ENCODE data around the gene SLC25A41.

DNA sequence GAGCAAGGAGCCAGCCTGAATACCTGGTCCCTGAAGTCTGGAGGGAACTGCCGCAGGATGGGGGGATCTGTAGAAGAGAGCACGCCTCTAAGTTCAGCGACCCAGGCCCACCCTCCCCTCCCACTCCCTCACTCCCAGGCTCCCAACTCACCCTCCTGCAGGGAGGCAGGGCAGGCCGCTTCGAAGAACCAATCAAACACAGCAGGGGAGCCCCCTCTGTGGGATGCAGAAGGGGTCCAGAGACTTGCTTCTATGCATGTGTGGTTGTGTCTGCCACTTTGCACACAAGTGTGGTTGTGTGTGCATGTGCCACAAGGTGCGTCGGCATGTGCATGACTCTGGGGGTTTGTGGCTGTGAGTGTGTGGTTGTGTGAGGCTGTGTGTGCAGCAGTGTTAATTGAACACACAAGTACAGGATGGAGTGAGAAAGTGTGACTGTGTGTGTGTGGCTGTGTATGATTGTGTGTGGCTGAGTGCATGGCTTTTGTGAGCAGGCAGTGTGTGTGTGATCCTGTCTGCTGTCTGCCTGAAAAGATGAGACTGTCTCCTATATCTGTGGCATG lies 46.4 kb upstream of the SLC25A41 start:
- no peak for TF ChIP-seq POLR2AphosphoS5 (IDR thresholded peaks at IDR 0.05; ENCODE audit: low read depth, low read length)
- TF ChIP-seq TAF1 (IDR thresholded peaks at IDR 0.05; ENCODE audit: low read depth, low read length) = no peak
- TF ChIP-seq POLR2A (IDR thresholded peaks at IDR 0.05; ENCODE audit: low read depth, low read length) = no peak
